Mononuclear cell (primary cell): Measurements from ENCODE around the gene DNALI1. TPM values are rescaled to one million over a fixed set of nuclear protein-coding genes. Genes with fewer than 3 reads are reported as not detected.
A peak's percentile ranks its signal among the peaks of the same experiment; 100 is the strongest.
"Not testable (repeated sequence)": the region's sequence is repeated elsewhere in the genome, so short reads cannot be mapped to it uniquely, and the experiment has no call there.

Experiments
- H3K27me3 ChIP-seq: 2 replicates; pipeline ENCODE4 v1.6.0; 2011; ENCODE audit warnings: low read length, control low read depth; ENCODE audit not compliant: insufficient read depth
- H3K4me1 ChIP-seq: 2 replicates; pipeline ENCODE4 v1.5.1; 2011; ENCODE audit warnings: mild to moderate bottlenecking, low read length, control low read depth; ENCODE audit not compliant: insufficient read depth
- H3K4me3 ChIP-seq: 2 replicates; pipeline ENCODE4 v1.5.1; 2011; ENCODE audit warnings: mild to moderate bottlenecking, low read length, moderate library complexity
- H3K9me3 ChIP-seq: 2 replicates; pipeline ENCODE4 v1.5.1; 2011; ENCODE audit warnings: low read depth, mild to moderate bottlenecking, control low read depth, low read length
- total RNA-seq: library from RNA; depleted of rRNA; stranded (reverse); fragments of >200 nt; gene quantifications from one replicate; pipeline ENCODE4 v1.2.3, GENCODE V29; 2012

The DNALI1 gene
- total RNA-seq, 1 donor, result 0.21 TPM

GRCh38 chr1:37540036-37540785 lies 16.5 kb upstream of the DNALI1 start:
- H3K27me3 ChIP-seq, result no peaks in the 10 kb centered on the region
- no peak overlapping the region for H3K4me3 ChIP-seq
- no peaks in the 10 kb centered on the region for H3K4me1 ChIP-seq
- H3K9me3 ChIP-seq, result no peaks in the 10 kb centered on the region

- H3K27me3 ChIP-seq, result no peaks in the 10 kb centered on the region
- H3K9me3 ChIP-seq, result no peaks in the 10 kb centered on the region
- no peaks in the 10 kb centered on the region for H3K4me1 ChIP-seq
- H3K4me3 ChIP-seq, result no peak overlapping the region
Measured at GRCh38 chr1:37544530-37544929, 12.2 kb upstream of the DNALI1 start.

- Histone ChIP-seq H3K4me3 (no peak overlapping the region), H3K9me3 (no peaks in the 10 kb centered on the region), H3K27me3 (no peaks in the 10 kb centered on the region), H3K4me1 (peaks cover under 1% of the 10 kb centered on the region)
Measured at GRCh38 chr1:37545019-37545418, 11.7 kb upstream of the DNALI1 start.

- no peaks in the 10 kb centered on the region for H3K9me3 ChIP-seq
- no peaks in the 10 kb centered on the region for H3K27me3 ChIP-seq
- H3K4me1 ChIP-seq, result peaks cover 21% of the 10 kb centered on the region
- no peak overlapping the region for H3K4me3 ChIP-seq
Measured at GRCh38 chr1:37549341-37549740, 7.4 kb upstream of the DNALI1 start.

GRCh38 chr1:37553598-37553926 lies 3.2 kb upstream of the DNALI1 start:
- Histone ChIP-seq H3K4me3 (peak overlapping the region; percentile 95), H3K27me3 (no peaks in the 10 kb centered on the region), H3K9me3 (no peaks in the 10 kb centered on the region), H3K4me1 (peaks cover 28% of the 10 kb centered on the region)

GRCh38 chr1:37553927-37554808 lies 2.6 kb upstream of the DNALI1 start, which contains the start of gene SNIP1:
TSS of gene SNIP1 (minus strand) at chr1:37554293. CDS start at chr1:37554229, 64 bp downstream.
- Histone ChIP-seq H3K4me1 (peaks cover 28% of the 10 kb centered on the region), H3K4me3 (peak within 1 kb of the TSS; percentile 95), H3K9me3 (no peaks in the 10 kb centered on the region), H3K27me3 (no peaks in the 10 kb centered on the region)

- H3K9me3 ChIP-seq, result no peaks in the 10 kb centered on the region
- H3K4me3 ChIP-seq, result no peak overlapping the region
- peaks cover 21% of the 10 kb centered on the region for H3K4me1 ChIP-seq
- no peaks in the 10 kb centered on the region for H3K27me3 ChIP-seq
Measured at GRCh38 chr1:37557402-37557801, 662 bp downstream of the DNALI1 start.

- no peaks in the 10 kb centered on the region for H3K27me3 ChIP-seq
- no peaks in the 10 kb centered on the region for H3K9me3 ChIP-seq
- peaks cover 11% of the 10 kb centered on the region for H3K4me1 ChIP-seq
- H3K4me3 ChIP-seq, result no peak overlapping the region
Measured at GRCh38 chr1:37558411-37558810, 1.7 kb downstream of the DNALI1 start.

- no peaks in the 10 kb centered on the region for H3K9me3 ChIP-seq
- no peak overlapping the region for H3K4me3 ChIP-seq
- peaks cover 8% of the 10 kb centered on the region for H3K4me1 ChIP-seq
- H3K27me3 ChIP-seq, result no peaks in the 10 kb centered on the region
Measured at GRCh38 chr1:37559080-37559479, 2.3 kb downstream of the DNALI1 start.

GRCh38 chr1:37559957-37560379 lies 3.2 kb downstream of the DNALI1 start:
- not testable (repeated sequence) for H3K27me3 ChIP-seq, H3K4me1 ChIP-seq, H3K4me3 ChIP-seq, H3K9me3 ChIP-seq

GRCh38 chr1:37560401-37561132 lies 3.8 kb downstream of the DNALI1 start:
- no peak overlapping the region for H3K4me3 ChIP-seq
- H3K27me3 ChIP-seq, result no peaks in the 10 kb centered on the region
- peaks cover 5% of the 10 kb centered on the region for H3K4me1 ChIP-seq
- H3K9me3 ChIP-seq, result no peaks in the 10 kb centered on the region

- H3K9me3 ChIP-seq, result no peaks in the 10 kb centered on the region
- H3K4me1 ChIP-seq, result peaks cover 2% of the 10 kb centered on the region
- H3K4me3 ChIP-seq, result no peak overlapping the region
- no peaks in the 10 kb centered on the region for H3K27me3 ChIP-seq
Measured at GRCh38 chr1:37561133-37562132, 4.7 kb downstream of the DNALI1 start.

- Histone ChIP-seq H3K9me3 (no peaks in the 10 kb centered on the region), H3K27me3 (no peaks in the 10 kb centered on the region), H3K4me1 (no peaks in the 10 kb centered on the region), H3K4me3 (no peak overlapping the region)
Measured at GRCh38 chr1:37562984-37563383, 6.2 kb downstream of the DNALI1 start.

GRCh38 chr1:37564892-37565291 lies 8.2 kb downstream of the DNALI1 start:
- Histone ChIP-seq H3K4me1 (no peaks in the 10 kb centered on the region), H3K4me3 (no peak overlapping the region), H3K27me3 (no peaks in the 10 kb centered on the region), H3K9me3 (no peaks in the 10 kb centered on the region)
